HepG2 (cell line): ENCODE data around the gene IER5L. TPM values are rescaled to one million over a fixed set of nuclear protein-coding genes. Genes with fewer than 3 reads are reported as not detected.

Experiments
- ATAC-seq: fragments of 200-7000 bp; cut with Tn5 transposase; 3 replicates; pipeline ENCODE4 v1.9.1; 2020; ENCODE audit warnings: mild to moderate bottlenecking, moderate library complexity
- BruUV-seq: library from RNA; stranded (reverse); fragments of 400-500 nt; replicated peaks from 2 replicates; lab custom pipeline; 2021; lab: Mats Ljungman, UMichigan
- CTCF ChIA-PET: fragments of 300-600 bp; formaldehyde crosslinking; extraction: SDS; loops from one replicate; lab custom pipeline; 2021; ENCODE audit warnings: low total read pairs, inconsistent platforms, low intra/inter-chr PET ratio; lab: Yijun Ruan, JAX
- POLR2A ChIA-PET: fragments of 350-600 bp; sonication (Branson Sonifier 250); formaldehyde crosslinking; loops from one replicate; lab custom pipeline; 2020; ENCODE audit warnings: antibody characterized with exemption, inconsistent platforms; lab: Yijun Ruan, JAX
- DNase-seq: peaks from one replicate; pipeline ENCODE4 v3.0.0-alpha.2; 2015; ENCODE audit warnings: low spot score
- FAIRE-seq: peaks from 3 replicates; lab custom pipeline; 2011; peaks lifted over from hg19 to GRCh38; lab: Jason Lieb, UNC
- H2AFZ ChIP-seq: one replicate; pipeline ENCODE4 v1.6.1; 2011; ENCODE audit warnings: low read length, inconsistent platforms
- H3K27ac ChIP-seq: fragments of 300-600 bp; 3 replicates; pipeline ENCODE4 v1.8.0; 2011; ENCODE audit warnings: mixed run types, mild to moderate bottlenecking, mixed read lengths, low read length, inconsistent platforms; ENCODE audit not compliant: insufficient read depth; ENCODE audit errors: extremely low read length
- H3K27me3 ChIP-seq, 2 experiments: fragments of 200-600 bp in 1 of 2; 2 replicates in 1 of 2; 3 replicates in 1 of 2; pipeline versions ENCODE4 v1.6.0 to v1.8.0; 2011; ENCODE audit warnings: low read length in 2 of 2, mild to moderate bottlenecking in 2 of 2, moderate library complexity in 2 of 2, inconsistent platforms in 1 of 2; ENCODE audit not compliant: insufficient read depth in 2 of 2, control insufficient read depth in 1 of 2
- H3K36me3 ChIP-seq, 2 experiments: fragments of 200-600 bp in 1 of 2; replicated peaks in 1 of 2; 2 replicates in 1 of 2; 3 replicates in 1 of 2; pipeline versions ENCODE4 v1.5.1 to v1.8.0; 2011; ENCODE audit warnings: low read length in 2 of 2, inconsistent platforms in 1 of 2; ENCODE audit not compliant: insufficient read depth in 2 of 2, control insufficient read depth in 1 of 2
- H3K4me1 ChIP-seq: 2 replicates; pipeline ENCODE4 v1.5.1; 2012; ENCODE audit warnings: low read length, inconsistent platforms; ENCODE audit not compliant: insufficient read depth
- H3K4me2 ChIP-seq: 2 replicates; pipeline ENCODE4 v1.6.0; 2011; ENCODE audit warnings: low read depth, low read length, inconsistent platforms
- H3K4me3 ChIP-seq, 3 experiments: fragments of 200-600 bp in 1 of 3; sonication (generic), shearing (Covaris generic) in 1 of 3; replicated peaks in 1 of 3; 2 replicates each; pipeline ENCODE4 v1.5.1; 2011 to 2016; ENCODE audit warnings: low read length in 3 of 3, inconsistent platforms in 2 of 3, low read depth in 2 of 3, mild to moderate bottlenecking in 2 of 3, control low read depth in 1 of 3, mixed read lengths in 1 of 3; ENCODE audit not compliant: insufficient read depth in 1 of 3
- H3K79me2 ChIP-seq: one replicate; pipeline ENCODE4 v1.6.1; 2011; ENCODE audit warnings: low read length, inconsistent platforms; ENCODE audit not compliant: insufficient read depth
- H3K9ac ChIP-seq: 2 replicates; pipeline ENCODE4 v1.6.0; 2011; ENCODE audit warnings: mild to moderate bottlenecking, low read depth, low read length, inconsistent platforms; ENCODE audit not compliant: insufficient read depth
- H3K9me3 ChIP-seq: 2 replicates; pipeline ENCODE4 v1.5.1; 2012; ENCODE audit warnings: mild to moderate bottlenecking, low read length
- H4K20me1 ChIP-seq: 2 replicates; pipeline ENCODE4 v1.6.0; 2011; ENCODE audit warnings: inconsistent platforms, mild to moderate bottlenecking, low read length, moderate library complexity; ENCODE audit not compliant: insufficient read depth
- HMGA1 ChIP-seq: sonication (generic); formaldehyde crosslinking; conservative IDR thresholded peaks from 2 replicates; pipeline ENCODE4 v1.4.0; 2020; ENCODE audit warnings: missing genetic modification reagents
- IRF2 ChIP-seq: IDR thresholded peaks from 2 replicates; pipeline ENCODE4 v1.6.1; 2018; ENCODE audit warnings: missing genetic modification reagents, missing compliant biosample characterization
- KLF12 ChIP-seq: sonication (generic); formaldehyde crosslinking; IDR thresholded peaks from 2 replicates; pipeline ENCODE4 v1.4.0; 2020; ENCODE audit warnings: missing genetic modification reagents, borderline replicate concordance
- NR2C2 ChIP-seq: sonication (generic); formaldehyde crosslinking; IDR thresholded peaks from 2 replicates; pipeline ENCODE4 v1.4.0; 2020; ENCODE audit warnings: missing genetic modification reagents, mild to moderate bottlenecking, moderate library complexity, borderline replicate concordance
- SALL1 ChIP-seq: sonication (generic); formaldehyde crosslinking; IDR thresholded peaks from 2 replicates; pipeline ENCODE4 v1.8.0; 2022; ENCODE audit warnings: mild to moderate bottlenecking, missing genetic modification reagents
- ZNF556 ChIP-seq: sonication (generic); formaldehyde crosslinking; IDR thresholded peaks from 2 replicates; pipeline ENCODE4 v1.4.0; 2020; ENCODE audit warnings: mild to moderate bottlenecking, missing genetic modification reagents, borderline replicate concordance
- ZNF687 ChIP-seq: sonication (generic); formaldehyde crosslinking; IDR thresholded peaks from 2 replicates; pipeline ENCODE4 v1.5.1; 2020; ENCODE audit warnings: mild to moderate bottlenecking, missing genetic modification reagents, moderate library complexity
- ZNF770 ChIP-seq: sonication (generic); formaldehyde crosslinking; IDR thresholded peaks from 2 replicates; pipeline ENCODE4 v1.5.0; 2020; ENCODE audit warnings: mild to moderate bottlenecking, missing genetic modification reagents
- ZNF83 ChIP-seq: sonication (generic); formaldehyde crosslinking; IDR thresholded peaks from 2 replicates; pipeline ENCODE4 v1.4.0; 2020; ENCODE audit warnings: missing genetic modification reagents, mild to moderate bottlenecking, borderline replicate concordance
- ZNF839 ChIP-seq: sonication (generic); formaldehyde crosslinking; IDR thresholded peaks from 2 replicates; pipeline ENCODE4 v1.4.0; 2020; ENCODE audit warnings: missing genetic modification reagents, mild to moderate bottlenecking, borderline replicate concordance
- WGBS: methylation state at CpG from one replicate; pipeline ENCODE4 v1.1.6; 2017; ENCODE audit warnings: low lambda C conversion rate; 5-methylcytosine and 5-hydroxymethylcytosine counted together
- in situ Hi-C: cut with HindIII; loops from 2 replicates; pipeline ENCODE4 v1.10.0; 2017; ENCODE audit warnings: low pct_unique_long_range_greater_than_20kb; ENCODE audit not compliant: extremely low pct_ligation_motif_present
- intact Hi-C: fragments of 100-400 bp; cut with micrococcal nuclease; formaldehyde crosslinking; loops from one replicate; pipeline ENCODE4 v1.10.0; 2022; ENCODE audit not compliant: unreplicated experiment
- polyA plus RNA-seq, 8 experiments: library from polyadenylated mRNA; depleted of rRNA in 3 of 8; stranded (reverse) in 7 of 8; unstranded in 1 of 8; fragments of >200 nt; fragmentation: Illumina TruSeq in 4 of 8; extraction: Trizol in 4 of 8; gene quantifications; 2 replicates each; pipeline versions ENCODE4 v1.2.1 to v1.2.3, GENCODE V29; 2011 to 2016; ENCODE audit warnings: low read depth in 4 of 8, missing spikeins in 1 of 8, mixed read lengths in 1 of 8; ENCODE audit not compliant: insufficient read depth in 1 of 8
- total RNA-seq, 5 experiments: library from RNA; depleted of rRNA; stranded (reverse); fragments of >200 nt; fragmentation: Illumina TruSeq; extraction: Trizol; gene quantifications; 2 replicates each; pipeline ENCODE4 v1.2.3, GENCODE V29; 2016; ENCODE audit warnings: low read depth in 1 of 5
- TF ChIP-seq, protein P1 (sequence below): sonication (generic); formaldehyde crosslinking; IDR thresholded peaks from 2 replicates; pipeline ENCODE4 v1.4.0; 2020; ENCODE audit warnings: mild to moderate bottlenecking, low read depth, missing genetic modification reagents

IER5L gene
- total and polyA plus RNA-seq, 2 of the 13 experiments (the other 11 are each of a cell fraction or from before 2014, with no cell fraction given) = 1.8 to 3.3 TPM

GRCh38 chr9:129208207-129209032 is 30.4 kb upstream of the IER5L start:
- Histone ChIP-seq H3K9ac (no peak overlapping the region), H3K27me3 (peaks cover 1 to 9% of the 10 kb centered on the region in 2 experiments; a peak in 2 of 5 replicates), H3K36me3 (no peaks in the 10 kb centered on the region), H3K4me3 (no peak overlapping the region), H4K20me1 (no peaks in the 10 kb centered on the region), H3K27ac (no peak overlapping the region), H3K4me2 (peak overlapping the region; percentile 38), H3K4me1 (peaks cover 32% of the 10 kb centered on the region), H3K79me2 (no peaks in the 10 kb centered on the region), H2AFZ (no peak overlapping the region), H3K9me3 (no peaks in the 10 kb centered on the region)
- FAIRE-seq (no peak), DNase-seq (no peak), ATAC-seq (no peak; the same call in 2 of the 3 replicates)
- no TSS peak for BruUV-seq
- POLR2A ChIA-PET = no interaction called here
- CTCF ChIA-PET = no interaction called here
- intact Hi-C loops (no loop called here), in situ Hi-C loops (no loop called here)
- TF ChIP-seq ZNF83 (CRISPR knock-in tag) (no peak), NR2C2 (CRISPR knock-in tag) (0 out of 2 replicates have a peak, but pooled peaks have one; percentile 3), ZNF556 (no peak), ZNF839 (no peak), IRF2 (CRISPR knock-in tag) (no peak), ZNF770 (CRISPR knock-in tag) (peak; percentile 43; the same call in 1 of the 2 replicates), HMGA1 (CRISPR knock-in tag) (no peak), KLF12 (CRISPR knock-in tag) (no peak), SALL1 (CRISPR knock-in tag) (0 out of 2 replicates have a peak, but pooled peaks have one; percentile 22), ZNF687 (peak; percentile 22; the same call in 1 of the 2 replicates)
- TF ChIP-seq, protein P1, sequence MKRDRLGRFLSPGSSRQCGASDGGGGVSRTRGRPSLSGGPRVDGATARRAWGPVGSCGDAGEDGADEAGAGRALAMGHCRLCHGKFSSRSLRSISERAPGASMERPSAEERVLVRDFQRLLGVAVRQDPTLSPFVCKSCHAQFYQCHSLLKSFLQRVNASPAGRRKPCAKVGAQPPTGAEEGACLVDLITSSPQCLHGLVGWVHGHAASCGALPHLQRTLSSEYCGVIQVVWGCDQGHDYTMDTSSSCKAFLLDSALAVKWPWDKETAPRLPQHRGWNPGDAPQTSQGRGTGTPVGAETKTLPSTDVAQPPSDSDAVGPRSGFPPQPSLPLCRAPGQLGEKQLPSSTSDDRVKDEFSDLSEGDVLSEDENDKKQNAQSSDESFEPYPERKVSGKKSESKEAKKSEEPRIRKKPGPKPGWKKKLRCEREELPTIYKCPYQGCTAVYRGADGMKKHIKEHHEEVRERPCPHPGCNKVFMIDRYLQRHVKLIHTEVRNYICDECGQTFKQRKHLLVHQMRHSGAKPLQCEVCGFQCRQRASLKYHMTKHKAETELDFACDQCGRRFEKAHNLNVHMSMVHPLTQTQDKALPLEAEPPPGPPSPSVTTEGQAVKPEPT (CRISPR knock-in tag) = no peak
- WGBS = 34% methylated on average over 16 of the region's 17 CpGs
